ENCODE measurements around the gene RAE1.

- TF ChIP-seq POLR2A (IDR thresholded peaks at IDR 0.05): no peak
- TF ChIP-seq CTCF (IDR thresholded peaks at IDR 0.05): no peak
Observed at GRCh38 chr20:57393321-57394120, 42.5 kb downstream of the RAE1 start.

Measured in lower leg skin (tissue), 3 donors.